ENCODE measurements around the gene CPNE7.
A peak's percentile ranks its signal among the peaks of the same experiment; 100 is the strongest.

CPNE7 gene

DNA sequence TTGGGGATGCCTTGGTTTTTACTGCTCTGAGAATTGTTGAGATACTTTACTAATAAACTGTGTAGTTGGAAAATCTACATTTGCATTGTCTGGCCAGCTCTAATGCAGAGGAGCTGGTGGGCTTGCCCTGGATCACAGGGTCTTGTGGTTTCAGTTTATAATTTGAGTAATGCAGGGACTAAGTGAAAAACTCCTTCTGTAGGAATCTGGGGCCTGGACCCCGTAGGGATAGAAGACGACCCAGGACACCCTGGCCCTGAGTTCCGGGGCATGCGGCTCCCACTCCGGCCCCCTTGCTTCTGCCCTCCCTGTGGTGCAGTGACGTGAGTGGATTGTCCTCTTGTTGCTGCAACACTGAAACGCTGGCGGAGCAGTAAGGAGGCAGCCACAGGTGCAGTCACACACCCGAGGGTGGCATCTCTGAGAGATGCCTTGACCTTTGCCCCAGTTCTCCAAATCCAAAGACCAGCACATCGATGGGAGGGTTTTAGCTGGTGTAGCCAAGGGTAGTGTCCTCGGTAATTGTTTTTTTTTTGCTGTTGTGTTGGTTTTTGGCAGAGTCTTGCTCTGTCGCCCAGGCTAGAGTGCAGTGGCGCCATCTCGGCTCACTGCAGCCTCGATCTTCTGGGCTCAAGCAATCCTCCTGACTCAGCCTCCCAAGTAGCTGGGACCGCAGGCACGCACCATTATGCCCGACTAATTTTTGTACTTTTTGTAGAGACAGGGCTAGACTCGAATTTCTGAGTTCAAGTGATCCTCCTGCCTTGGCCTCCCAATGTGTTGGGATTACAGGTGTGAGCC is 17.7 kb upstream of the CPNE7 start:
- Histone ChIP-seq H3K9ac (no peak overlapping the region), H4K20me1 (ENCODE audit: insufficient read depth) (peaks cover 14% of the 10 kb centered on the region), H3K4me1 (ENCODE audit: low read depth, poor library complexity, severe bottlenecking) (peaks cover 12% of the 10 kb centered on the region), H2AFZ (ENCODE audit: low read depth) (no peak overlapping the region), H3K4me3 (IDR thresholded peaks at IDR 0.05; ENCODE audit: insufficient read depth, low read depth, low read length) (no peak overlapping the region), H3K79me2 (ENCODE audit: insufficient read depth, low read depth) (peaks cover 29% of the 10 kb centered on the region), H3K36me3 (ENCODE audit: insufficient read depth) (peaks cover 14% of the 10 kb centered on the region; the same call in 1 of the 2 replicates), H3K4me2 (no peak overlapping the region), H3K27ac (no peak overlapping the region), H3K27me3 (ENCODE audit: insufficient read depth, low read depth) (no peaks in the 10 kb centered on the region)
- TF ChIP-seq, protein P1, sequence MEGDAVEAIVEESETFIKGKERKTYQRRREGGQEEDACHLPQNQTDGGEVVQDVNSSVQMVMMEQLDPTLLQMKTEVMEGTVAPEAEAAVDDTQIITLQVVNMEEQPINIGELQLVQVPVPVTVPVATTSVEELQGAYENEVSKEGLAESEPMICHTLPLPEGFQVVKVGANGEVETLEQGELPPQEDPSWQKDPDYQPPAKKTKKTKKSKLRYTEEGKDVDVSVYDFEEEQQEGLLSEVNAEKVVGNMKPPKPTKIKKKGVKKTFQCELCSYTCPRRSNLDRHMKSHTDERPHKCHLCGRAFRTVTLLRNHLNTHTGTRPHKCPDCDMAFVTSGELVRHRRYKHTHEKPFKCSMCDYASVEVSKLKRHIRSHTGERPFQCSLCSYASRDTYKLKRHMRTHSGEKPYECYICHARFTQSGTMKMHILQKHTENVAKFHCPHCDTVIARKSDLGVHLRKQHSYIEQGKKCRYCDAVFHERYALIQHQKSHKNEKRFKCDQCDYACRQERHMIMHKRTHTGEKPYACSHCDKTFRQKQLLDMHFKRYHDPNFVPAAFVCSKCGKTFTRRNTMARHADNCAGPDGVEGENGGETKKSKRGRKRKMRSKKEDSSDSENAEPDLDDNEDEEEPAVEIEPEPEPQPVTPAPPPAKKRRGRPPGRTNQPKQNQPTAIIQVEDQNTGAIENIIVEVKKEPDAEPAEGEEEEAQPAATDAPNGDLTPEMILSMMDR (conservative IDR thresholded peaks at IDR 0.05; ENCODE audit: low read depth, low read length), result peak; percentile 27; the same call in 1 of the 2 replicates

DNA sequence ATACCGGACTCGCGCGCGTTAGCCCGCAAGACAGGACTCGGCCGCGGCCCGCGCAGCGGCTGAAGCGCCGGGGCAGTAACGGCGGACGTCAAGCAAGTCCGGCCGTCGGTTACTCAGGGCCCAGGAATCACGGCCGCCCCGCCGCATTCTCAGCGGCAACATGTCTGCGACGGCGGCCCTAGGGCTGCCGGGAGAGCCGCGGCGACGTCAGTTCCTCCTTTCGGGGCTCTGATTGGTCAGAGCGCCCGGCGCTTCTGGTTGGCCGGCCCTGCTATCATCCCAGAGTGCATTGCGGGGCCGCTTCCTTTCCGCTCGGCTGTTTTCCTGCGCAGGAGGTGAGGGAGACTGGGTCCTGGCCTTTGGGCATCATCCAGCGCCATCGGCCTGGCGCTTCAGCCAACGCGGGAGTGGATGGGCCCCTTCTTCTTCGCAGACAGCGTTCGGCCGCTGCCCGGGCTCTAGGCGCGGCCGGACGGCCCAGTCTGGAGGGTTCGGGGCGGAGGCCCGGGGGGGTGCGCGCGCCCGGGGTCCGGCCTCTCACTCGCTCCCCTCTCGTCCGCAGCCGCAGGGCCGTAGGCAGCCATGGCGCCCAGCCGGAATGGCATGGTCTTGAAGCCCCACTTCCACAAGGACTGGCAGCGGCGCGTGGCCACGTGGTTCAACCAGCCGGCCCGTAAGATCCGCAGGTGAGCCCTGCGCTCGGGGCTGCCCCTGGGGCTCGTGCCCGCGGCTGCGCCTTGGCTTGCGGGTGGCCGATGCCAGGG is 15.0 kb upstream of the CPNE7 start, which contains the start of gene RPL13:
TSS of gene RPL13 (plus strand) at position 305 of the 764 bp plus-strand sequence. CDS start at position 583, 278 bp downstream.
- Histone ChIP-seq H2AFZ (ENCODE audit: low read depth) (peak within 1 kb of the TSS; percentile 58), H3K79me2 (ENCODE audit: insufficient read depth, low read depth) (peaks cover 31% of the 10 kb centered on the region), H3K27ac (peak within 1 kb of the TSS; percentile 89), H3K4me3 (IDR thresholded peaks at IDR 0.05; ENCODE audit: insufficient read depth, low read depth, low read length) (peak within 1 kb of the TSS; percentile 33), H4K20me1 (ENCODE audit: insufficient read depth) (peaks cover 31% of the 10 kb centered on the region), H3K4me2 (peak within 1 kb of the TSS; percentile 96), H3K36me3 (ENCODE audit: insufficient read depth) (peaks cover 25% of the 10 kb centered on the region; the same call in 1 of the 2 replicates), H3K4me1 (ENCODE audit: low read depth, poor library complexity, severe bottlenecking) (peaks cover 15% of the 10 kb centered on the region), H3K9ac (peak within 1 kb of the TSS; percentile 100), H3K27me3 (ENCODE audit: insufficient read depth, low read depth) (no peaks in the 10 kb centered on the region)
- TF ChIP-seq, protein P1 (conservative IDR thresholded peaks at IDR 0.05; ENCODE audit: low read depth, low read length), result no peak

GRCh38 chr16:89561142-89561883 is 14.2 kb upstream of the CPNE7 start:
- peaks cover 31% of the 10 kb centered on the region for H4K20me1 ChIP-seq (ENCODE audit: insufficient read depth)
- peaks cover 15% of the 10 kb centered on the region for H3K4me1 ChIP-seq (ENCODE audit: low read depth, poor library complexity, severe bottlenecking)
- peak overlapping the region; percentile 96 for H3K4me2 ChIP-seq
- peaks cover 25% of the 10 kb centered on the region; the same call in 1 of the 2 replicates for H3K36me3 ChIP-seq (ENCODE audit: insufficient read depth)
- peaks cover 31% of the 10 kb centered on the region for H3K79me2 ChIP-seq (ENCODE audit: insufficient read depth, low read depth)
- peak overlapping the region; percentile 89 for H3K27ac ChIP-seq
- TF ChIP-seq, protein P1 (conservative IDR thresholded peaks at IDR 0.05; ENCODE audit: low read depth, low read length), result no peak
- peak overlapping the region; percentile 100 for H3K9ac ChIP-seq
- no peak overlapping the region for H2AFZ ChIP-seq (ENCODE audit: low read depth)
- H3K4me3 ChIP-seq (IDR thresholded peaks at IDR 0.05; ENCODE audit: insufficient read depth, low read depth, low read length), result peak overlapping the region; percentile 33
- no peaks in the 10 kb centered on the region for H3K27me3 ChIP-seq (ENCODE audit: insufficient read depth, low read depth)
